Gastroesophageal sphincter (tissue), 4 donors: ENCODE data around the gene NPAS1. TPM values are rescaled to one million over a fixed set of nuclear protein-coding genes. Genes with fewer than 3 reads are reported as not detected.

Source experiments
- ATAC-seq: fragments of 150-250 bp; one replicate; pipeline ENCODE4 v1.9.1; 2016; ENCODE audit warnings: mild to moderate bottlenecking, moderate library complexity
- H3K27ac ChIP-seq, 4 donors: fragments of 200-600 bp; sonication (generic) in 3 of 4; 1 replicate in 3 of 4; 2 replicates in 1 of 4; pipeline ENCODE4 v1.5.1; 2016 to 2019
- H3K27me3 ChIP-seq: fragments of 200-600 bp; sonication (generic); one replicate; pipeline ENCODE4 v1.5.1; 2019
- H3K36me3 ChIP-seq, 2 donors: fragments of 200-600 bp; sonication (generic); one replicate each; pipeline ENCODE4 v1.5.1; 2019; ENCODE audit warnings: control low read depth in 1 of 2
- H3K4me1 ChIP-seq, 3 donors: fragments of 200-600 bp; sonication (generic); 1 replicate in 2 of 3; 2 replicates in 1 of 3; pipeline ENCODE4 v1.5.1; 2016 to 2019; ENCODE audit warnings: control low read depth in 2 of 3
- H3K4me3 ChIP-seq, 2 donors: fragments of 200-600 bp; sonication (generic); one replicate each; pipeline ENCODE4 v1.5.1; 2019; ENCODE audit warnings: mild to moderate bottlenecking in 1 of 2, moderate library complexity in 1 of 2
- H3K9me3 ChIP-seq, 3 donors: fragments of 200-600 bp; sonication (generic); one replicate each; pipeline ENCODE4 v1.5.1; 2017 to 2019; ENCODE audit warnings: control low read depth in 2 of 3
- EP300 ChIP-seq: sonication (generic); formaldehyde crosslinking; IDR thresholded peaks from one replicate; pipeline ENCODE4 v1.6.1; 2017; ENCODE audit warnings: antibody characterized with exemption, mild to moderate bottlenecking
- POLR2A ChIP-seq, 2 donors: fragments of 450-650 bp; IDR thresholded peaks; one replicate each; pipeline ENCODE4 v1.6.1; 2017; ENCODE audit warnings: antibody characterized with exemption in 2 of 2, mild to moderate bottlenecking in 2 of 2, moderate library complexity in 1 of 2
- POLR2AphosphoS5 ChIP-seq: sonication (generic); formaldehyde crosslinking; IDR thresholded peaks from one replicate; pipeline ENCODE4 v1.6.1; 2017; ENCODE audit warnings: antibody characterized with exemption
- WGBS, 2 donors: methylation state at CpG; one replicate each; pipeline ENCODE4 v1.1.5; 2018; ENCODE audit warnings: low coverage in 1 of 2; 5-methylcytosine and 5-hydroxymethylcytosine counted together
- total RNA-seq, 4 donors: library from RNA; depleted of rRNA; stranded (reverse); fragments of >200 nt; gene quantifications; one replicate each; pipeline ENCODE4 v1.1.0, GENCODE V29; 2016
- TF ChIP-seq, protein P1 (sequence below), 4 experiments: fragments of 200-600 bp in 2 of 4; fragments of 450-650 bp in 2 of 4; sonication (generic) in 1 of 4; IDR thresholded peaks; one replicate each; pipeline ENCODE4 v1.5.1; 2017 to 2019; ENCODE audit warnings: antibody characterized with exemption in 4 of 4, mild to moderate bottlenecking in 2 of 4, moderate library complexity in 2 of 4

Gene NPAS1, protein sequence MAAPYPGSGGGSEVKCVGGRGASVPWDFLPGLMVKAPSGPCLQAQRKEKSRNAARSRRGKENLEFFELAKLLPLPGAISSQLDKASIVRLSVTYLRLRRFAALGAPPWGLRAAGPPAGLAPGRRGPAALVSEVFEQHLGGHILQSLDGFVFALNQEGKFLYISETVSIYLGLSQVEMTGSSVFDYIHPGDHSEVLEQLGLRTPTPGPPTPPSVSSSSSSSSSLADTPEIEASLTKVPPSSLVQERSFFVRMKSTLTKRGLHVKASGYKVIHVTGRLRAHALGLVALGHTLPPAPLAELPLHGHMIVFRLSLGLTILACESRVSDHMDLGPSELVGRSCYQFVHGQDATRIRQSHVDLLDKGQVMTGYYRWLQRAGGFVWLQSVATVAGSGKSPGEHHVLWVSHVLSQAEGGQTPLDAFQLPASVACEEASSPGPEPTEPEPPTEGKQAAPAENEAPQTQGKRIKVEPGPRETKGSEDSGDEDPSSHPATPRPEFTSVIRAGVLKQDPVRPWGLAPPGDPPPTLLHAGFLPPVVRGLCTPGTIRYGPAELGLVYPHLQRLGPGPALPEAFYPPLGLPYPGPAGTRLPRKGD
- total RNA-seq: under 1 TPM in 1 of 4 donors, not detected in 3; 0.85 TPM

DNA sequence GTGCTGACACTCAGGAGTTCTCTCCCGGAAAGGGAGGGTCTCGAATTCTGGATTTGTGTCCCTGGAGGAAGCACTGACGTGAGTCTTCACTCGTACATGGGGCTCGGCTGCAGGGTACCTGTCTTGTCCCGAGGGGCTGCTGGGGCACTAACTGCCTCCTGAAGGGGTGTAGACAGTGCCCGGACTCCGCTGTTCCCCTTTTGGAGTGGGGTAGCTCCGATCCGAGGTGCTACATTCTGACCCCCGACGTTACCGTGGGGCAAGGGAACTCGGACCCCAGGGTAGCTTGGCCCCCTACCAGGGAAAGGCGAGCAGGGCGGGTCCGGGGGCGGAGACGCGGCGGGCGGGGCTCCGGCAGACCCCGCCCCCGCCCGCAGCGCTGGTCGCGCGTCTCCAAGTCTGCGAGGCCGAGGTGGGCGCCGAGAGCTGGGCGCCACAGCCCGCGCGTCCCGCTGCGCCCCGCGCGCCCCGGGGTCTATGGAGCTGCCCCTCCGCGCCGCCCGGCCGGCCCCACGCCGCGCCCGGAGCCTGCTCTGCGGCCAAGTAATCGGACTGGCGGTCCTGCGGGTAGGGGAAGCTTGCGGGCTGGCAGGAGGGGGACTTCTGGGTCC, at the start of gene NPAS1:
NPAS1 (plus strand) TSS at position 407 of the 611 bp plus-strand sequence. CDS start 1,211 bp downstream, outside the sequence.
- Histone ChIP-seq H3K36me3 (no peaks in the 10 kb centered on the region), H3K4me3 (peak within 1 kb of the TSS in 1 of 2 donors; percentile 36), H3K27me3 (peaks cover 59% of the 10 kb centered on the region), H3K9me3 (no peaks in the 10 kb centered on the region), H3K4me1 (peaks cover 0 to 38% (median 23%) of the 10 kb centered on the region in 3 donors), H3K27ac (no peak within 1 kb of the TSS)
- no CpG with 5 or more reads among the region's 58 CpGs for WGBS, 2 donors
- peak; percentile 25 for ATAC-seq
- TF ChIP-seq, protein P1, sequence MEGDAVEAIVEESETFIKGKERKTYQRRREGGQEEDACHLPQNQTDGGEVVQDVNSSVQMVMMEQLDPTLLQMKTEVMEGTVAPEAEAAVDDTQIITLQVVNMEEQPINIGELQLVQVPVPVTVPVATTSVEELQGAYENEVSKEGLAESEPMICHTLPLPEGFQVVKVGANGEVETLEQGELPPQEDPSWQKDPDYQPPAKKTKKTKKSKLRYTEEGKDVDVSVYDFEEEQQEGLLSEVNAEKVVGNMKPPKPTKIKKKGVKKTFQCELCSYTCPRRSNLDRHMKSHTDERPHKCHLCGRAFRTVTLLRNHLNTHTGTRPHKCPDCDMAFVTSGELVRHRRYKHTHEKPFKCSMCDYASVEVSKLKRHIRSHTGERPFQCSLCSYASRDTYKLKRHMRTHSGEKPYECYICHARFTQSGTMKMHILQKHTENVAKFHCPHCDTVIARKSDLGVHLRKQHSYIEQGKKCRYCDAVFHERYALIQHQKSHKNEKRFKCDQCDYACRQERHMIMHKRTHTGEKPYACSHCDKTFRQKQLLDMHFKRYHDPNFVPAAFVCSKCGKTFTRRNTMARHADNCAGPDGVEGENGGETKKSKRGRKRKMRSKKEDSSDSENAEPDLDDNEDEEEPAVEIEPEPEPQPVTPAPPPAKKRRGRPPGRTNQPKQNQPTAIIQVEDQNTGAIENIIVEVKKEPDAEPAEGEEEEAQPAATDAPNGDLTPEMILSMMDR (IDR thresholded peaks at IDR 0.05): no peak
- TF ChIP-seq POLR2A (IDR thresholded peaks at IDR 0.05) (no peak), EP300 (no peak), POLR2AphosphoS5 (no peak)

DNA sequence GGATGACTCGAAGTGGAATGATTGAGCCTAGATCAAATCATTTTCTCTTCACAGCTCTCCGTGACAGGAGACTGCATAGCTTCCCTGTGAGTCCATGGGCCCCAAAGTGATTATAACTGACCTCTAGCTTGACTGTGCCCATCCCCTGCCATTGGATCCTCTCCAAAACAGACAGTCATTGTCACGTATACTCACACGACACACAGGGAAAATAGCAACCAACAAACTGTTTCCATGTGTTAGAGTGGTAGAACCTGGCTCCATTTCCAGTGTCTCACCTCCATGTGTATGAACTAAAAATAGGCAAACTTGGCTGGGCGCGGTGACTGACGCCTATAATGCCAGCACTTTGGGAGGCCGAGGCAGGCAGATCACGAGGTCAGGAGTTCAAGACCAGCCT, 48.8 kb upstream of the NPAS1 start:
- Histone ChIP-seq H3K27me3 (no peaks in the 10 kb centered on the region), H3K36me3 (peaks cover 0 to 7% of the 10 kb centered on the region in 2 donors), H3K9me3 (no peaks in the 10 kb centered on the region), H3K4me3 (no peak overlapping the region), H3K27ac (peak overlapping the region in 1 of 4 donors; percentile 15), H3K4me1 (peaks cover 6 to 79% (median 21%) of the 10 kb centered on the region in 3 donors)
- no peak for ATAC-seq
- no peak for TF ChIP-seq POLR2AphosphoS5
- TF ChIP-seq EP300: no peak
- TF ChIP-seq, protein P1 (IDR thresholded peaks at IDR 0.05): no peak
- TF ChIP-seq POLR2A (IDR thresholded peaks at IDR 0.05): no peak
- WGBS, 2 donors: 46 to 90% methylated on average over 6 to 7 of the region's 9 CpGs

DNA sequence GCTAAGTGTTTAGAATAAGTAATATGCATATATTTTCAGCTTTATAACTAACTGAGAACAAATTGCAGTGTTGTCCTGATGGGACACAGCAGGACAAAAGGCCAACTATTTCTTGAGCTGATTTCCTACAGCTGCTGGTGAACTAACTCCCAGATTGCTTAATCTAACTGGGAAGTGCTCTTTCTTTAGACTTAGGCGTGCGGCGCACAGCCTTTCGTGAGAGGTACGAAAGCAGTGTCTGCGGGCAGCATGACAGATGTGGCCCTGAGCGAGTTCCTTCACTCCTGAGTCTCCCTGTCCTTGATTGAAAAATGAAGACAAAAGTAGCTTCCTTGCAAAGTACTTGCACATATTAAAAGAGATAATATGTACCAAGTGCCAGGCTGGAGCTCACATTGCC, 47.3 kb upstream of the NPAS1 start:
- no peak overlapping the region for H3K4me3 ChIP-seq
- ATAC-seq: peak; percentile 32
- no peaks in the 10 kb centered on the region for H3K27me3 ChIP-seq
- H3K9me3 ChIP-seq: no peaks in the 10 kb centered on the region
- TF ChIP-seq POLR2A (IDR thresholded peaks at IDR 0.05) (no peak), EP300 (no peak), POLR2AphosphoS5 (no peak)
- TF ChIP-seq, protein P1 (IDR thresholded peaks at IDR 0.05): no peak
- H3K36me3 ChIP-seq: peaks cover 0 to 7% of the 10 kb centered on the region in 2 donors
- peaks cover 12 to 87% (median 29%) of the 10 kb centered on the region in 3 donors for H3K4me1 ChIP-seq
- H3K27ac ChIP-seq: peak overlapping the region in 3 of 4 donors; percentile 48 to 59 (median 57)
- 46 to 79% methylated on average over 7 of the region's 7 CpGs for whole genome bisulfite sequencing, 2 donors

DNA sequence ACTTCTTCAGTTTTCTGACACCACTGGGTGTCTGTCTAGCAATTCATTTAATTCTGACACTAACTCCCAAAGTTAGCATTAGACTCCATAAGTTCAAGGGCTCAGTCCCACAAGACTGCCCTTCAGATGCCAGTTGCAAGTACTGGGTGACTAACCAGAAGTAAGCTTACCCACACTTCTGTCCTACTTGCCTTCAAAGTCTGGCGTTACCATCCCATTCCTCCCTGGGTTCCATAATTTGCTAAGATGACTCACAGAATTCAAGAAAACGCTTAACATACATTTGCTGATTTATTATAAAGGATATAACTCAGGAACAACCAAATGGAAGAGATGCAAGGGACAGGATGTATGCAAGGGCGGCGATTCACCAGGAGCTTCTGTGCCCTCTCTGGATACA, 45.5 kb upstream of the NPAS1 start:
- H3K9me3 ChIP-seq: no peaks in the 10 kb centered on the region
- H3K27me3 ChIP-seq: no peaks in the 10 kb centered on the region
- H3K36me3 ChIP-seq: peaks cover 0 to 7% of the 10 kb centered on the region in 2 donors
- WGBS, 2 donors: 93 to 100% methylated on average over 1 to 3 of the region's 4 CpGs
- no peak overlapping the region for H3K4me3 ChIP-seq
- ATAC-seq: no peak
- peak overlapping the region in 2 of 4 donors; percentile 86 to 88 for H3K27ac ChIP-seq
- peaks cover 14 to 89% (median 34%) of the 10 kb centered on the region in 3 donors for H3K4me1 ChIP-seq
- TF ChIP-seq, protein P1 (IDR thresholded peaks at IDR 0.05): no peak
- TF ChIP-seq POLR2A (IDR thresholded peaks at IDR 0.05) (no peak), EP300 (no peak), POLR2AphosphoS5 (no peak)
